Neuronal stem cell (in vitro differentiated cells): ENCODE results near the gene RBM12.

ENCODE experiments used
- DNase-seq: peaks from one replicate; pipeline ENCODE4 v3.0.0-alpha.2; 2013; ENCODE audit warnings: low spot score
- H2AFZ ChIP-seq: one replicate; pipeline ENCODE4 v1.6.1; 2013; ENCODE audit warnings: mild to moderate bottlenecking, low read length, inconsistent platforms
- H2AK5ac ChIP-seq: 2 replicates; pipeline ENCODE4 v1.6.1; 2013; ENCODE audit warnings: low read depth, mild to moderate bottlenecking, inconsistent platforms, low read length, moderate library complexity, mixed read lengths
- H2BK120ac ChIP-seq: 2 replicates; pipeline ENCODE4 v1.6.1; 2013; ENCODE audit warnings: low read depth, mild to moderate bottlenecking, inconsistent platforms, low read length, moderate library complexity, mixed read lengths
- H2BK12ac ChIP-seq: one replicate; pipeline ENCODE4 v1.6.1; 2013; ENCODE audit warnings: low read length, inconsistent platforms
- H2BK15ac ChIP-seq: 2 replicates; pipeline ENCODE4 v1.6.1; 2013; ENCODE audit warnings: mild to moderate bottlenecking, low read length, inconsistent platforms, mixed read lengths
- H2BK5ac ChIP-seq: one replicate; pipeline ENCODE4 v1.6.1; 2013; ENCODE audit warnings: inconsistent platforms, mild to moderate bottlenecking, low read length, moderate library complexity
- H3K14ac ChIP-seq: one replicate; pipeline ENCODE4 v1.6.1; 2013; ENCODE audit warnings: low read length, inconsistent platforms
- H3K18ac ChIP-seq: 2 replicates; pipeline ENCODE4 v1.6.1; 2013; ENCODE audit warnings: low read length, inconsistent platforms
- H3K23ac ChIP-seq: 2 replicates; pipeline ENCODE4 v1.6.1; 2013; ENCODE audit warnings: low read depth, mild to moderate bottlenecking, mixed read lengths, low read length, inconsistent platforms; ENCODE audit not compliant: poor library complexity
- H3K27ac ChIP-seq: replicated peaks from 3 replicates; pipeline ENCODE4 v1.5.1; 2013; ENCODE audit warnings: low read length, inconsistent platforms
- H3K27me3 ChIP-seq, 3 experiments: 2 replicates each; pipeline ENCODE4 v1.6.1; 2013; ENCODE audit warnings: low read length in 3 of 3, mild to moderate bottlenecking in 2 of 3, inconsistent platforms in 1 of 3, low read depth in 1 of 3, mixed read lengths in 1 of 3, moderate library complexity in 1 of 3; ENCODE audit not compliant: control insufficient read depth in 3 of 3, insufficient read depth in 3 of 3
- H3K36me3 ChIP-seq, 2 donors: replicated peaks in 1 of 2; 2 replicates each; pipeline ENCODE4 v1.6.1; 2013; ENCODE audit warnings: low read length in 2 of 2; ENCODE audit not compliant: control insufficient read depth in 2 of 2, insufficient read depth in 2 of 2
- H3K4ac ChIP-seq: 2 replicates; pipeline ENCODE4 v1.6.1; 2013; ENCODE audit warnings: inconsistent platforms, mild to moderate bottlenecking, low read length, moderate library complexity
- H3K4me1 ChIP-seq, 2 donors: 1 replicate in 1 of 2; 2 replicates in 1 of 2; pipeline ENCODE4 v1.6.1; 2013; ENCODE audit warnings: low read length in 2 of 2, low read depth in 1 of 2; ENCODE audit not compliant: control insufficient read depth in 2 of 2, insufficient read depth in 1 of 2
- H3K4me2 ChIP-seq: one replicate; pipeline ENCODE4 v1.6.1; 2013; ENCODE audit warnings: mild to moderate bottlenecking, low read length, inconsistent platforms; ENCODE audit not compliant: insufficient read depth, poor library complexity, severe bottlenecking
- H3K4me3 ChIP-seq, 2 donors: 2 replicates each; pipeline ENCODE4 v1.5.1; 2013; ENCODE audit warnings: low read length in 2 of 2, mild to moderate bottlenecking in 2 of 2, inconsistent platforms in 1 of 2, moderate library complexity in 1 of 2
- H3K79me1 ChIP-seq: one replicate; pipeline ENCODE4 v1.6.1; 2013; ENCODE audit warnings: low read depth, mild to moderate bottlenecking, inconsistent platforms, low read length, moderate library complexity
- H3K9ac ChIP-seq: one replicate; pipeline ENCODE4 v1.6.1; 2013; ENCODE audit warnings: mild to moderate bottlenecking, low read depth, low read length, inconsistent platforms; ENCODE audit not compliant: poor library complexity
- H3K9me3 ChIP-seq, 2 donors: replicated peaks in 1 of 2; 2 replicates each; pipeline versions ENCODE3 to v1.6.1; 2013; ENCODE audit warnings: low read length in 2 of 2, mild to moderate bottlenecking in 2 of 2, inconsistent platforms in 1 of 2, low read depth in 1 of 2, mixed read lengths in 1 of 2, moderate library complexity in 1 of 2; ENCODE audit not compliant: control insufficient read depth in 2 of 2, insufficient read depth in 1 of 2
- H4K8ac ChIP-seq: one replicate; pipeline ENCODE4 v1.6.1; 2013; ENCODE audit warnings: low read depth, mild to moderate bottlenecking, inconsistent platforms, low read length, moderate library complexity
- H4K91ac ChIP-seq: one replicate; pipeline ENCODE4 v1.6.1; 2013; ENCODE audit warnings: low read length, low read depth, mild to moderate bottlenecking, inconsistent platforms; ENCODE audit not compliant: poor library complexity
- WGBS, 2 donors: extraction: QIAGEN DNeasy Blood & Tissue Kit; methylation state at CpG; one replicate each; pipeline ENCODE4 v1.1.7; 2013; ENCODE audit warnings: missing lambda C conversion rate in 2 of 2, mixed read lengths in 1 of 2; ENCODE audit not compliant: insufficient read length in 2 of 2, insufficient replicate concordance in 1 of 2; ENCODE audit errors: extremely low coverage in 2 of 2; 5-methylcytosine and 5-hydroxymethylcytosine counted together

The RBM12 gene

GRCh38 chr20:35674921-35675320 lies 10.2 kb upstream of the RBM12 start:
- H2BK15ac ChIP-seq: no peak overlapping the region
- no CpG with 5 or more reads among the region's 8 CpGs for WGBS, 2 donors
- no peaks in the 10 kb centered on the region for H3K4me1 ChIP-seq
- no peak overlapping the region for H2AFZ ChIP-seq
- no peak overlapping the region for H3K23ac ChIP-seq
- H3K9me3 ChIP-seq: no peaks in the 10 kb centered on the region
- H2BK120ac ChIP-seq: no peak overlapping the region
- H3K79me1 ChIP-seq: no peaks in the 10 kb centered on the region
- H2BK5ac ChIP-seq: no peak overlapping the region
- H3K14ac ChIP-seq: no peak overlapping the region
- peaks cover 8 to 30% of the 10 kb centered on the region in 2 donors for H3K36me3 ChIP-seq
- H3K4ac ChIP-seq: no peak overlapping the region
- H4K91ac ChIP-seq: no peak overlapping the region
- no peak overlapping the region for H2AK5ac ChIP-seq
- no peak overlapping the region for H3K27ac ChIP-seq
- H3K9ac ChIP-seq: no peak overlapping the region
- H3K27me3 ChIP-seq: no peaks in the 10 kb centered on the region
- no peak overlapping the region for H3K18ac ChIP-seq
- DNase-seq: no peak
- no peak overlapping the region for H3K4me3 ChIP-seq
- no peak overlapping the region for H2BK12ac ChIP-seq
- H3K4me2 ChIP-seq: no peak overlapping the region
- H4K8ac ChIP-seq: no peak overlapping the region

- H3K36me3 ChIP-seq: peaks cover 8 to 40% of the 10 kb centered on the region in 2 donors
- no peak overlapping the region for H2BK12ac ChIP-seq
- no peaks in the 10 kb centered on the region for H3K9me3 ChIP-seq
- H2BK120ac ChIP-seq: no peak overlapping the region
- WGBS, 2 donors: no CpG with 5 or more reads among the region's 4 CpGs
- no peak overlapping the region for H3K27ac ChIP-seq
- no peak overlapping the region for H3K23ac ChIP-seq
- no peak overlapping the region for H3K18ac ChIP-seq
- H2AK5ac ChIP-seq: no peak overlapping the region
- H3K4me1 ChIP-seq: no peaks in the 10 kb centered on the region
- peak overlapping the region in 1 of 2 donors; percentile 50 for H3K4me3 ChIP-seq
- no peak overlapping the region for H3K14ac ChIP-seq
- H2BK15ac ChIP-seq: no peak overlapping the region
- no peak overlapping the region for H4K8ac ChIP-seq
- no peak overlapping the region for H3K9ac ChIP-seq
- H2BK5ac ChIP-seq: no peak overlapping the region
- H3K27me3 ChIP-seq: no peaks in the 10 kb centered on the region
- no peak for DNase-seq
- no peak overlapping the region for H4K91ac ChIP-seq
- no peak overlapping the region for H2AFZ ChIP-seq
- no peaks in the 10 kb centered on the region for H3K79me1 ChIP-seq
- no peak overlapping the region for H3K4ac ChIP-seq
- H3K4me2 ChIP-seq: no peak overlapping the region
Measured at GRCh38 chr20:35673884-35674283, 9.2 kb upstream of the RBM12 start.

GRCh38 chr20:35669681-35670080 lies 5.0 kb upstream of the RBM12 start:
- Histone ChIP-seq H4K8ac (no peak overlapping the region), H2AFZ (no peak overlapping the region), H3K4me2 (no peak overlapping the region), H3K4ac (no peak overlapping the region), H3K9me3 (no peaks in the 10 kb centered on the region), H3K4me1 (no peaks in the 10 kb centered on the region), H2BK12ac (no peak overlapping the region), H3K27me3 (no peaks in the 10 kb centered on the region), H3K23ac (no peak overlapping the region), H3K18ac (no peak overlapping the region), H3K79me1 (no peaks in the 10 kb centered on the region), H3K36me3 (peaks cover 8 to 49% of the 10 kb centered on the region in 2 donors), H3K14ac (no peak overlapping the region), H4K91ac (no peak overlapping the region), H3K4me3 (no peak overlapping the region), H3K9ac (no peak overlapping the region), H3K27ac (no peak overlapping the region), H2BK120ac (no peak overlapping the region), H2BK5ac (no peak overlapping the region), H2AK5ac (no peak overlapping the region), H2BK15ac (no peak overlapping the region)
- DNase-seq: no peak
- WGBS, 2 donors: no CpG with 5 or more reads among the region's 1 CpG

GRCh38 chr20:35669221-35669620 lies 4.5 kb upstream of the RBM12 start:
- Histone ChIP-seq H3K4ac (no peak overlapping the region), H3K9ac (no peak overlapping the region), H3K4me3 (no peak overlapping the region), H3K27ac (no peak overlapping the region), H4K91ac (no peak overlapping the region), H3K23ac (no peak overlapping the region), H3K4me1 (no peaks in the 10 kb centered on the region), H2BK120ac (no peak overlapping the region), H3K18ac (no peak overlapping the region), H3K27me3 (no peaks in the 10 kb centered on the region), H4K8ac (no peak overlapping the region), H2BK5ac (no peak overlapping the region), H3K9me3 (no peaks in the 10 kb centered on the region), H3K14ac (no peak overlapping the region), H3K4me2 (no peak overlapping the region), H2AFZ (no peak overlapping the region), H2BK15ac (no peak overlapping the region), H2AK5ac (no peak overlapping the region), H3K36me3 (peaks cover 7 to 44% of the 10 kb centered on the region in 2 donors), H3K79me1 (no peaks in the 10 kb centered on the region), H2BK12ac (no peak overlapping the region)
- whole genome bisulfite sequencing, 2 donors: no CpG with 5 or more reads among the region's 5 CpGs
- no peak for DNase-seq
